ENCODE measurements around the gene NOL4L.

DNA sequence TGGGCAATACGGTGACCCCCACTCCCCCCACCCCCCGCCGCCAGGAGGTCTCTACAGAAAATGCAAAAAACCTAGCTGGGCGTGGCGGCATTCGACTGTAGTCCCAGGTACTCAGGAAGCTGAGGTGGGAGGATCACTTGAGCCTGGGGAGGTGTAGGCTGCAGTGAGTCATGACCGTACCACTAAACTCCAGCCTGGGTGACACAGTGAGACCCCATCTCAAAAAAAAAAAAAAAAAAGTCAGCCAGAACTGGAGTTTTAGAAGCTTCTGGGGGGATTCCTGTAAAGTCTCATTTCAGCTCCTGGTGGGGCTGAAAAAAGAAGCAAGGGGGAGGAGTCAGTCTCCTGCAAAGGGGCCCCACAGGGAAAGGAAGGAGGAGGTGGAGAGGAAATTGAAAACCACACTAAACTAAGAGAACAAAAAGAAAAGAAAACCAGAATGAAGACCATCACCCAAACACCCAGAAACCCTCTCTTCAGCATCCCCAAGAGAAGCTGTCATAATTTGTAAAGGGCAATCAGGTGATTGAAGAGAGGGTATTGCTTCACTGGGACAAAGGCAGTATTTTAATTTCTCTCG lies 50.4 kb downstream of the NOL4L start:
- TF ChIP-seq, protein P1, sequence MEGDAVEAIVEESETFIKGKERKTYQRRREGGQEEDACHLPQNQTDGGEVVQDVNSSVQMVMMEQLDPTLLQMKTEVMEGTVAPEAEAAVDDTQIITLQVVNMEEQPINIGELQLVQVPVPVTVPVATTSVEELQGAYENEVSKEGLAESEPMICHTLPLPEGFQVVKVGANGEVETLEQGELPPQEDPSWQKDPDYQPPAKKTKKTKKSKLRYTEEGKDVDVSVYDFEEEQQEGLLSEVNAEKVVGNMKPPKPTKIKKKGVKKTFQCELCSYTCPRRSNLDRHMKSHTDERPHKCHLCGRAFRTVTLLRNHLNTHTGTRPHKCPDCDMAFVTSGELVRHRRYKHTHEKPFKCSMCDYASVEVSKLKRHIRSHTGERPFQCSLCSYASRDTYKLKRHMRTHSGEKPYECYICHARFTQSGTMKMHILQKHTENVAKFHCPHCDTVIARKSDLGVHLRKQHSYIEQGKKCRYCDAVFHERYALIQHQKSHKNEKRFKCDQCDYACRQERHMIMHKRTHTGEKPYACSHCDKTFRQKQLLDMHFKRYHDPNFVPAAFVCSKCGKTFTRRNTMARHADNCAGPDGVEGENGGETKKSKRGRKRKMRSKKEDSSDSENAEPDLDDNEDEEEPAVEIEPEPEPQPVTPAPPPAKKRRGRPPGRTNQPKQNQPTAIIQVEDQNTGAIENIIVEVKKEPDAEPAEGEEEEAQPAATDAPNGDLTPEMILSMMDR (IDR thresholded peaks at IDR 0.05), result no peak
- no peak for TF ChIP-seq POLR2A (IDR thresholded peaks at IDR 0.05)

Data from thyroid gland (tissue), 4 donors.